ENCODE data around the gene MZT2B. TPM values are rescaled to one million over a fixed set of nuclear protein-coding genes. Genes with fewer than 3 reads are reported as not detected.
"Not testable (repeated sequence)": the region's sequence is repeated elsewhere in the genome, so short reads cannot be mapped to it uniquely, and the experiment has no call there.

Gene MZT2B
- total RNA-seq, 2 experiments from 2014 or later, result 281 to 343 TPM

DNA sequence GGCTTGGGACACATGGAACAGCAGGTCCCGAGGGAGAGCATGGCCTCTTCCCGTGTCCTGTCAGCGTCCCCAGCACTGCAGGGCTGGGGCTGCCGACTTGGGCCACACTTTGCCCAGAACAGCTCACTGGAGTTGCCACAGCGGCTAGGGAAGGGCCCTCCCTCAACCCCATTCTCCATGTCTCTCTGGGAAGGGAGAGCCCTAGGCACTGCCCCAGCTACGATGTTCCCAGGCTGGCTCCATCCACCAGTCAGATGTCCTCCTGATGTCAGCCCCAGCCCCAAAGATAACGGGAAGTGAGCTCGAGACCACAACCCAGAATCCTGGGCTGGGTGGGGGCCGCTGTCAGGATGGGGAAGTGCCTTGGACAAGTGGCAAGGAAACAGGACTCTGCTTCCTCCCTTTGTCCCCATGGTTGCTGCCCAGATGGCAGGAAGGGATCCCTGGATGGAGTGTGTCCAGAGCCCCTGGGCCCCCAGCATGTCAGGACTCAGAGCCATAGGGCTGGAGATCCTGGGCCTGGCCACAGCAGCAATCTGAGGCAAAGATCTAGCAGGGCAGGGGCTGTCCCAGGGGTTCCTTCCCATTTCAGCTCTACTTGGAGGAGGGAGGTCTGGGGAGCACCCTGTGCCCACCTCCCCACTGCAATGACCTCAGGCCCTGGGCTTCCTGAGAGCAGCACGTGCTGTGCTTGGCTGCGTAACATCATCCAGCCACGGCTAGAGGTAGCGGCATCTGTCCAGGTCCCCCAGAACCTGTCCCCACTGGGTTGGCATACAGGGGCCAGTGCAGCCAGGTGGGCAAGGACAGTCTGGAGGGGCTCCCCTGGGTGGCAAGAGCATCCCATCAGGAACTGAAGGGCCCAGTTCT is 39.4 kb upstream of the MZT2B start:
- H3K27me3 Mint-ChIP-seq, result peaks cover 13% of the 10 kb centered on the region
- ATAC-seq; H3K36me3 Mint-ChIP-seq (ENCODE audit: low read depth); POLR2A ChIA-PET; DNase-seq; H3K9me3 Mint-ChIP-seq (ENCODE audit: low read depth); H3K4me1 Mint-ChIP-seq; intact Hi-C loops (cut with DNase I, micrococcal nuclease); CTCF ChIA-PET; H3K4me3 Mint-ChIP-seq; H3K27ac Mint-ChIP-seq: not testable (repeated sequence)

- CTCF ChIA-PET; intact Hi-C loops (cut with DNase I, micrococcal nuclease); ATAC-seq; H3K27ac Mint-ChIP-seq; H3K36me3 Mint-ChIP-seq (ENCODE audit: low read depth); DNase-seq; H3K9me3 Mint-ChIP-seq (ENCODE audit: low read depth); H3K4me1 Mint-ChIP-seq: not testable (repeated sequence)
- POLR2A ChIA-PET, result interaction anchor here (0.6 kb wide), 1 partner anchor 9 kb away, joined by 3 read pairs; no protein-coding TSS in a partner anchor
- peak overlapping the region; percentile 65 for H3K4me3 Mint-ChIP-seq
- H3K27me3 Mint-ChIP-seq, result peaks cover 13% of the 10 kb centered on the region
Observed at GRCh38 chr2:130143266-130144039, 38.6 kb upstream of the MZT2B start.

- H3K27ac Mint-ChIP-seq; H3K36me3 Mint-ChIP-seq (ENCODE audit: low read depth); POLR2A ChIA-PET; H3K9me3 Mint-ChIP-seq (ENCODE audit: low read depth); H3K4me1 Mint-ChIP-seq; CTCF ChIA-PET: not testable (repeated sequence)
- intact Hi-C loops (cut with DNase I, micrococcal nuclease), result loop anchor here in 1 of 2 experiments (1.0 kb wide), 1 partner anchor 36 kb away; the partner anchor contains the start of gene SMPD4
- DNase-seq (peak; percentile 80), ATAC-seq (peak; percentile 90)
- peaks cover 13% of the 10 kb centered on the region for H3K27me3 Mint-ChIP-seq
- peak within 1 kb of the TSS; percentile 65 for H3K4me3 Mint-ChIP-seq
Observed at GRCh38 chr2:130145006-130145414, 37.1 kb upstream of the MZT2B start, which contains the start of gene CCDC74B. Gene CCDC74B (minus strand): TSS chr2:130145112. CDS start chr2:130144996, 116 bp downstream.

DNA sequence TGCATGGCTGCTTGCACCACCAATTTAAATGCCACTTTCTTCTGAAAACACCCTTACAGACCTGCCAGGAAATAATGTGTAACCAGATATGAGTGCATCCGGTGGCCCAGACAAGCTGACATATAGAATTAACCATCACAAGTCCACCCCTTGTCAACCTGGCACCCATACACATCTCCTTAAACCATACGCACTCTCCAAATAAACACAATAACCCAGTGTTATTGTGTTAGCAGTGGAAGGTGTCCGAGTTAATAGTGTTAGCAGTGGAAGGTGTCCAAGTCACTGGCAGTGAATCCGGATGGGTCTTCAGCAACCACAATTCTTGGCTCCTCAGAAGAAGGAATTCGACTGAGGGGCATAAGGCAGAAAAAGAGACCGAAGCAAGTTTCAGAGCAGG is 33.5 kb upstream of the MZT2B start:
- H3K4me1 Mint-ChIP-seq, POLR2A ChIA-PET: not testable (repeated sequence)

DNA sequence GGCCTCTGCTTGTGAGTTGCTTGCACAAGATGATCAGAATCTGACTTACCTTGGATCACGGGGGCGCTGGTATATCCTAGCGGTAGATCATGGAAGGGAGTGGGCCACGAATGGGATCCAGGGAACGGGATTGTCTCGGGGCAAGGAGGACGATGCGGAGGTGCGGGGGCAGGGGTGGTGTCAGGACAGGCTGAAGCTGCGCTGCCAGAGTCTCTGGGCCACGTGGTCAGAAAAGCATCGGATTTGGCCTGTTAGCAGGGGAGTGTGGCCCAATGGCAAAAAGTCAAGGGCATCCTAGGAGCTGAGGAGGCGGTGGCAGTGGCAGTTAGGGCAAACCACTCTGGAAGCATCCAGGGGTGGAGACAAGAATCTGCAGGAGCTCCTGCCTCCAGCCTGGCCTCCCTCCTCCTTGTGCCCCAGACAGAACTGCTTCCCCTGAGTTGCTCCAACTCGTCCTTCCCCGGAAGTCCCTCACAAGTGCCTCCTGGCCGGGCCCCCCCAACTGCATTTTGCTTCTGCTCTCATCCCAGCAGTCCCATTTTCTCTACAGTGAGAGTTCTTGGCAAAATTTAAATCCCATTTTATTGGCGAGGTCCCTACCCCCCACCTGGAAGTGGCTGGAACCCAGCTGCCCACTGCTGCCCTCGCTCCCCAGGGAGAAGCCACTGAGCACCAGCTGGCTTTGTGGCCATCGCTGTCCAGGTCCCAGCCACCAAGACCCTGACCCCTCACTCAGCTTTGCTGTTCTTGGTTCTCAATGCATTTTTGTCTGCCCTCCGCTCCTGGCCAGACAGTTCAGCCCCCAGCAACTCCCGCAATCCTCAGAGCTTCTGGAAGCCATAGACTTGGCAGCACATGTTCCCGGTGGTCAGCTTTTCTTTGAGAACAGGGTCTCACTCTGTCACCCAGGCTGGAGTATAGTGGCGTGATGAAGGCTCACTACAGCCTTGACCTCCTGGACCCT is 31.6 kb upstream of the MZT2B start:
- no peak overlapping the region for H3K27ac Mint-ChIP-seq
- DNase-seq, result no peak
- H3K4me3 Mint-ChIP-seq, result no peak overlapping the region
- H3K36me3 Mint-ChIP-seq (ENCODE audit: low read depth), result peaks cover 10% of the 10 kb centered on the region
- no peak for ATAC-seq
- H3K9me3 Mint-ChIP-seq (ENCODE audit: low read depth), result no peaks in the 10 kb centered on the region
- peaks cover 5% of the 10 kb centered on the region for H3K27me3 Mint-ChIP-seq
- CTCF ChIA-PET, result no interaction called here
- no peaks in the 10 kb centered on the region for H3K4me1 Mint-ChIP-seq
- intact Hi-C loops (cut with DNase I, micrococcal nuclease), result no loop called here
- POLR2A ChIA-PET, result no interaction called here

More for the DNA sequence above, 33.5 kb upstream of the MZT2B start:
- H3K36me3 Mint-ChIP-seq (ENCODE audit: low read depth); H3K9me3 Mint-ChIP-seq (ENCODE audit: low read depth); H3K27me3 Mint-ChIP-seq; DNase-seq; CTCF ChIA-PET; intact Hi-C loops (cut with DNase I, micrococcal nuclease); ATAC-seq; H3K4me3 Mint-ChIP-seq; H3K27ac Mint-ChIP-seq: not testable (repeated sequence)

- DNase-seq; ATAC-seq; H3K4me1 Mint-ChIP-seq; intact Hi-C loops (cut with DNase I, micrococcal nuclease); CTCF ChIA-PET; H3K27me3 Mint-ChIP-seq; H3K9me3 Mint-ChIP-seq (ENCODE audit: low read depth); H3K4me3 Mint-ChIP-seq; H3K27ac Mint-ChIP-seq; POLR2A ChIA-PET: not testable (repeated sequence)
- H3K36me3 Mint-ChIP-seq (ENCODE audit: low read depth), result peaks cover 10% of the 10 kb centered on the region
Observed at GRCh38 chr2:130151145-130151512, 30.9 kb upstream of the MZT2B start.

DNA sequence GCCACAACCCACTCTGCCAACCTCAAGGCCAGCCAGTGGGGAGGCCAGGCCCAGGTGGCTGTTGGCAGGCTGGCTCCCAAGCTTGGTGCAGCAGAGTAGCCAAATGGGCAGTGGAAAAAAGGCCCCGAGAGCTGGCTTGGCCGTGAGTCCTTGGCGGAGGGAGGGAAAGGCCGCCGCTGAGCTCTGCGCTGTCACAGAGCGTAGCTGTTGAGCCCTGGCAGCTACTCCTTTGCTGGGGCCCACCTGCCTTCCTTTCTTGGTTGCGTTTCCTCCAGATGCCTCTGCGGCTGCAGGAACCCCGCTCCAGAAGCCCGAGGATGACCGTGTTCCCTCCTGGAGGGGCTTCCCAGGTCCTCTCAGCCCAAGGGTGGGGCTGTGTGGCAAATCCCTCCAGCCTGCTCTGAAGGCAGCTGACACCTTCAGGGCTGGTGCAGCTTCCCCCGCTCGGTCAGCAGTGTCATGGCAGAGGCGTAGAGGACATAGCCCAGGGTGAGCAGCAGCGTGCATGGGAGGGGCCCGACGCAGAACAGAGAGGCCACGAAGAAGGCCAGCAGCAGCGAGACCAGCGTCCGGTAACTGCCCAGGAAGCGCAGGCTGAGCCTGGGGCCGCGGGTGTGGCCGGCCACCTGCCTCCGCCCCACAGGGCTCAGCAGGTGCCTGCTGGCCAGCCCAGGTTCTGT is 29.8 kb upstream of the MZT2B start:
- DNase-seq, ATAC-seq, CTCF ChIA-PET: not testable (repeated sequence)

GRCh38 chr2:130152816-130153595 is 29.1 kb upstream of the MZT2B start:
- POLR2A ChIA-PET, result interaction anchor here (0.6 kb wide), 2 partner anchors 9 to 178 kb away, joined by 3 to 4 read pairs; no protein-coding TSS in a partner anchor
- intact Hi-C loops (cut with DNase I, micrococcal nuclease), result no loop called here
- ATAC-seq (no peak), DNase-seq (no peak)
- CTCF ChIA-PET, result no interaction called here
- Mint-ChIP-seq H3K36me3 (ENCODE audit: low read depth) (peaks cover 10% of the 10 kb centered on the region), H3K4me3 (no peak overlapping the region), H3K27ac (no peak overlapping the region), H3K27me3 (no peaks in the 10 kb centered on the region), H3K9me3 (ENCODE audit: low read depth) (no peaks in the 10 kb centered on the region), H3K4me1 (no peaks in the 10 kb centered on the region)

More for the DNA sequence above, 29.8 kb upstream of the MZT2B start:
- intact Hi-C loops (cut with DNase I, micrococcal nuclease); H3K4me1 Mint-ChIP-seq; H3K27me3 Mint-ChIP-seq; H3K9me3 Mint-ChIP-seq (ENCODE audit: low read depth); H3K27ac Mint-ChIP-seq; H3K4me3 Mint-ChIP-seq: not testable (repeated sequence)
- peaks cover 10% of the 10 kb centered on the region for H3K36me3 Mint-ChIP-seq (ENCODE audit: low read depth)
- POLR2A ChIA-PET, result interaction anchor here (0.6 kb wide), 1 partner anchor 9 kb away, joined by 3 read pairs; no protein-coding TSS in a partner anchor

- DNase-seq; ATAC-seq; H3K4me1 Mint-ChIP-seq; H3K9me3 Mint-ChIP-seq (ENCODE audit: low read depth); H3K4me3 Mint-ChIP-seq; intact Hi-C loops (cut with DNase I, micrococcal nuclease); CTCF ChIA-PET; H3K27me3 Mint-ChIP-seq; H3K27ac Mint-ChIP-seq: not testable (repeated sequence)
- peaks cover 15% of the 10 kb centered on the region for H3K36me3 Mint-ChIP-seq (ENCODE audit: low read depth)
- POLR2A ChIA-PET, result interaction anchor here (0.6 kb wide), 1 partner anchor 177 kb away, joined by 4 read pairs; no protein-coding TSS in a partner anchor
Observed at GRCh38 chr2:130153721-130154422, 28.2 kb upstream of the MZT2B start.

GRCh38 chr2:130154423-130154770 is 27.7 kb upstream of the MZT2B start:
- H3K4me1 Mint-ChIP-seq; POLR2A ChIA-PET; H3K9me3 Mint-ChIP-seq (ENCODE audit: low read depth); ATAC-seq; DNase-seq; intact Hi-C loops (cut with DNase I, micrococcal nuclease); CTCF ChIA-PET; H3K4me3 Mint-ChIP-seq; H3K27ac Mint-ChIP-seq; H3K27me3 Mint-ChIP-seq: not testable (repeated sequence)
- peaks cover 16% of the 10 kb centered on the region for H3K36me3 Mint-ChIP-seq (ENCODE audit: low read depth)

All from activated CD4-positive, alpha-beta T cell treated with anti-CD3 and anti-CD28 coated beads for 36 hours (primary cell).